CD4-positive, alpha-beta T cell treated with Interleukin-6 for 4 hours (primary cell): ENCODE results near the gene SHISA7.

Experiments used
- DNase-seq: peaks from one replicate; pipeline ENCODE4 v3.0.0-alpha.2; 2020; ENCODE audit warnings: mixed read lengths

Gene SHISA7

GRCh38 chr19:55443045-55443823, at the start of gene SHISA7:
TSS of gene SHISA7 (minus strand) at chr19:55443300. CDS start at chr19:55442863, 437 bp downstream.
- no peak for DNase-seq

GRCh38 chr19:55492362-55492944, 49.4 kb upstream of the SHISA7 start:
- DNase-seq = no peak

- no peak for DNase-seq
Observed at GRCh38 chr19:55491546-55492360, 48.7 kb upstream of the SHISA7 start.

- no peak for DNase-seq
Observed at GRCh38 chr19:55490478-55491432, 47.7 kb upstream of the SHISA7 start.

- no peak for DNase-seq
Observed at GRCh38 chr19:55489711-55490477, 46.8 kb upstream of the SHISA7 start.

GRCh38 chr19:55488986-55489710, 46.0 kb upstream of the SHISA7 start:
- DNase-seq = no peak

- DNase-seq = no peak
Observed at GRCh38 chr19:55487924-55488687, 45.0 kb upstream of the SHISA7 start, which contains the start of gene SSC5D. TSS of gene SSC5D (plus strand) at chr19:55488436. CDS start at chr19:55488590, 154 bp downstream.

GRCh38 chr19:55486971-55487923, 44.1 kb upstream of the SHISA7 start:
- no peak for DNase-seq

GRCh38 chr19:55486043-55486970, 43.2 kb upstream of the SHISA7 start:
- no peak for DNase-seq

- no peak for DNase-seq
Observed at GRCh38 chr19:55485439-55486011, 42.4 kb upstream of the SHISA7 start.

GRCh38 chr19:55484593-55485438, 41.7 kb upstream of the SHISA7 start, which contains the start of gene NAT14:
TSS of gene NAT14 (plus strand) at chr19:55485188. CDS start at chr19:55485709, 521 bp downstream.
- DNase-seq = peak; percentile 64

GRCh38 chr19:55483706-55484592, 40.8 kb upstream of the SHISA7 start:
- DNase-seq = no peak

GRCh38 chr19:55482967-55483705, 40.0 kb upstream of the SHISA7 start:
- no peak for DNase-seq
